K562 (cell line): Measurements from ENCODE around the gene TBC1D3H. TPM values are rescaled to one million over a fixed set of nuclear protein-coding genes. Genes with fewer than 3 reads are reported as not detected.
"Not testable (repeated sequence)": the region's sequence is repeated elsewhere in the genome, so short reads cannot be mapped to it uniquely, and the experiment has no call there.

Experiments used
- ATAC-seq: fragments of 200-7000 bp; cut with Tn5 transposase; 3 replicates; pipeline ENCODE4 v1.9.1; 2020; ENCODE audit warnings: moderate library complexity
- Bru-seq: library from RNA; stranded (reverse); fragments of 400-500 nt; gene quantifications from one replicate; lab custom pipeline; 2021; lab: Mats Ljungman, UMichigan
- BruChase-seq, 2 experiments: library from RNA; stranded (reverse); fragments of 400-500 nt; gene quantifications; one replicate each; lab custom pipeline; 2021; lab: Mats Ljungman, UMichigan
- BruUV-seq: library from RNA; stranded (reverse); fragments of 400-500 nt; replicated peaks from 2 replicates; lab custom pipeline; 2021; lab: Mats Ljungman, UMichigan
- CTCF ChIA-PET: fragments of 300-600 bp; formaldehyde crosslinking; extraction: SDS; loops from one replicate; lab custom pipeline; 2021; ENCODE audit warnings: low intra/inter-chr PET ratio; lab: Yijun Ruan, JAX
- POLR2A ChIA-PET: fragments of 300-600, 350-650 bp; sonication (Branson Sonifier 250); formaldehyde crosslinking; extraction: SDS; loops from one replicate; lab custom pipeline; 2021; ENCODE audit warnings: antibody characterized with exemption, inconsistent platforms; lab: Yijun Ruan, JAX
- DNase-seq, 4 experiments: peaks; one replicate each; pipeline versions ENCODE4 v3.0.0 to v3.0.0-alpha.2; 2011 to 2018; ENCODE audit warnings: low spot score in 3 of 4, mixed read lengths in 3 of 4; ENCODE audit errors: extremely low read depth in 1 of 4
- FAIRE-seq: peaks from 2 replicates; lab custom pipeline; 2011; peaks lifted over from hg19 to GRCh38; lab: Jason Lieb, UNC
- H2AFZ ChIP-seq: 2 replicates; pipeline ENCODE4 v1.6.0; 2011; ENCODE audit warnings: low read depth, low read length, control low read depth, inconsistent platforms
- H3K27ac ChIP-seq: fragments of 200-600 bp; 3 replicates; pipeline ENCODE4 v1.8.0; 2011; ENCODE audit warnings: low read depth, mild to moderate bottlenecking, control low read depth, inconsistent platforms, low read length, moderate library complexity, mixed read lengths; ENCODE audit errors: extremely low read depth
- H3K27me3 ChIP-seq, 2 experiments: fragments of 300-600 bp in 1 of 2; 2 replicates in 1 of 2; 3 replicates in 1 of 2; pipeline versions ENCODE4 v1.6.0 to v1.8.0; 2011; ENCODE audit warnings: inconsistent platforms in 2 of 2, low read length in 2 of 2, mild to moderate bottlenecking in 1 of 2, mixed read lengths in 1 of 2, moderate library complexity in 1 of 2; ENCODE audit not compliant: control insufficient read depth in 2 of 2, insufficient read depth in 2 of 2
- H3K36me3 ChIP-seq: fragments of 300-600 bp; 3 replicates; pipeline ENCODE4 v1.8.0; 2011; ENCODE audit warnings: mild to moderate bottlenecking, low read length, inconsistent platforms; ENCODE audit not compliant: control insufficient read depth, insufficient read depth
- H3K4me1 ChIP-seq, 2 experiments: fragments of 200-600 bp in 1 of 2; replicated peaks in 1 of 2; 2 replicates in 1 of 2; 3 replicates in 1 of 2; pipeline versions ENCODE4 v1.5.1 to v1.8.0; 2011; ENCODE audit warnings: inconsistent platforms in 2 of 2, low read length in 2 of 2, mild to moderate bottlenecking in 1 of 2, mixed read lengths in 1 of 2, moderate library complexity in 1 of 2; ENCODE audit not compliant: control insufficient read depth in 2 of 2, insufficient read depth in 2 of 2
- H3K4me2 ChIP-seq: 2 replicates; pipeline ENCODE4 v1.6.1; 2011; ENCODE audit warnings: low read length, control low read depth, inconsistent platforms, mixed read lengths; ENCODE audit not compliant: insufficient read depth
- H3K4me3 ChIP-seq: fragments of 200-600 bp; sonication (generic), shearing (Covaris generic); 2 replicates; pipeline ENCODE4 v1.5.1; 2016; ENCODE audit warnings: control low read depth, inconsistent platforms
- H3K79me2 ChIP-seq: fragments of 200-600 bp; 3 replicates; pipeline ENCODE4 v1.8.0; 2011; ENCODE audit warnings: low read length, inconsistent platforms; ENCODE audit not compliant: control insufficient read depth, insufficient read depth
- H3K9ac ChIP-seq, 2 experiments: 2 replicates each; pipeline versions ENCODE4 v1.6.0 to v1.6.1; 2011; ENCODE audit warnings: low read depth in 2 of 2, low read length in 2 of 2, control low read depth in 1 of 2, inconsistent platforms in 1 of 2, mild to moderate bottlenecking in 1 of 2, mixed read lengths in 1 of 2; ENCODE audit not compliant: insufficient read depth in 1 of 2
- H3K9me1 ChIP-seq: one replicate; pipeline ENCODE4 v1.6.0; 2011; ENCODE audit warnings: inconsistent platforms, mild to moderate bottlenecking, low read length, moderate library complexity; ENCODE audit not compliant: control insufficient read depth, insufficient read depth
- H3K9me3 ChIP-seq: replicated peaks from 2 replicates; pipeline ENCODE4 v1.5.1; 2011; ENCODE audit warnings: low read depth, low read length, inconsistent platforms; ENCODE audit not compliant: control insufficient read depth, insufficient read depth
- H4K20me1 ChIP-seq: replicated peaks from 2 replicates; pipeline ENCODE4 v1.6.1; 2011; ENCODE audit warnings: low read length, inconsistent platforms, mixed read lengths; ENCODE audit not compliant: control insufficient read depth, insufficient read depth
- WGBS: fragments of 100-300 bp; shearing (Covaris generic); methylation state at CpG from one replicate; pipeline ENCODE4 v1.1.6; 2016; ENCODE audit warnings: low coverage, mixed read lengths; ENCODE audit not compliant: insufficient coverage; ENCODE audit errors: missing lambda C conversion rate; 5-methylcytosine and 5-hydroxymethylcytosine counted together
- in situ Hi-C: fragments of 300-500 bp; cut with MboI; formaldehyde crosslinking; loops from 4 replicates; pipeline ENCODE4 v1.15.0; 2018; ENCODE audit warnings: inconsistent platforms, mixed read lengths
- intact Hi-C: fragments of 100-400 bp; cut with micrococcal nuclease; formaldehyde crosslinking; loops from 2 replicates; pipeline ENCODE4 v1.14.2; 2022
- long read RNA-seq, 3 experiments: library from polyadenylated mRNA in 2 of 3; library from RNA in 1 of 3; unstranded in 2 of 3; stranded (forward) in 1 of 3; transcript quantifications; one replicate each; pipeline ENCODE4 v2.0.0, GENCODE V29; 2019 to 2022
- polyA minus RNA-seq, 3 experiments: library from RNA; depleted of rRNA, polyadenylated mRNA; stranded (reverse); fragments of >200 nt; gene quantifications; 2 replicates each; pipeline ENCODE4 v1.2.3, GENCODE V29; 2011
- polyA plus RNA-seq, 8 experiments: library from polyadenylated mRNA; depleted of rRNA in 4 of 8; stranded (reverse) in 5 of 8; unstranded in 3 of 8; fragments of >200 nt; fragmentation: Nextera tagmentation in 2 of 8; fragmentation: Illumina TruSeq in 1 of 8; extraction: Ambion mirVana in 2 of 8; extraction: Trizol in 1 of 8; gene quantifications; 2 replicates each; pipeline versions ENCODE4 v1.2.1 to v1.2.3, GENCODE V29; 2011 to 2014; ENCODE audit warnings: inconsistent platforms in 1 of 8, missing spikeins in 1 of 8
- total RNA-seq, 7 experiments: library from RNA; depleted of rRNA in 6 of 7; stranded (reverse); fragments of >200 nt in 6 of 7; fragmentation: Illumina TruSeq in 2 of 7; extraction: Trizol in 2 of 7; gene quantifications; 2 replicates each; pipeline versions ENCODE4 v1.2.1 to v1.2.3, GENCODE V29; 2011 to 2021; ENCODE audit warnings: low replicate concordance in 1 of 7

The TBC1D3H gene
- total RNA-seq (2011; cell fraction: chromatin; rRNA removed; ENCODE audit: low replicate concordance), result not detected in 2 replicates
- not detected in 2 replicates for total RNA-seq (2011; cell fraction: nucleolus; rRNA removed)
- total RNA-seq (2011; cell fraction: nucleoplasm; rRNA removed), result not detected in 2 replicates
- not detected in 2 replicates for total RNA-seq (2014; rRNA removed)
- not detected in 2 replicates for total RNA-seq (2014; rRNA removed; fragmentation: Illumina TruSeq; extraction: Trizol)
- not detected in 2 replicates for total RNA-seq (2015; rRNA removed; fragmentation: Illumina TruSeq; extraction: Trizol)
- total RNA-seq (2021), result not detected in 2 replicates
- polyA plus RNA-seq (2011; rRNA removed), result not detected in 2 replicates
- not detected in 2 replicates for polyA plus RNA-seq (2011; cell fraction: cytosol; rRNA removed)
- not detected in 2 replicates for polyA plus RNA-seq (2011; cell fraction: nucleus; rRNA removed)
- not detected in 2 replicates for polyA plus RNA-seq (2012)
- not detected in 2 replicates for polyA plus RNA-seq (2014; fragmentation: Illumina TruSeq; extraction: Trizol)
- not detected for polyA plus RNA-seq (2014; fragmentation: Nextera tagmentation; extraction: Ambion mirVana)
- not detected in 2 replicates for polyA plus RNA-seq (2014; rRNA removed)
- polyA minus RNA-seq (2011; rRNA and poly(A)+ RNA removed), result not detected in 2 replicates
- not detected in 2 replicates for polyA minus RNA-seq (2011; cell fraction: cytosol; rRNA and poly(A)+ RNA removed)
- not detected in 2 replicates for polyA minus RNA-seq (2011; cell fraction: nucleus; rRNA and poly(A)+ RNA removed)
- not detected for Bru-seq, nascent RNA
- BruChase-seq, experiment 1, labeled RNA remaining after a 2-hour chase, result not detected
- not detected for BruChase-seq, experiment 2, labeled RNA remaining after a 6-hour chase
- long read RNA-seq, experiment 1, result 0 reads
- long read RNA-seq, experiment 2, result 0 reads
- long read RNA-seq, experiment 3, result 0 reads

GRCh38 chr17:36388385-36389245 lies at the start of gene TBC1D3H:
Gene TBC1D3H, minus strand, starts transcription at chr17:36388435. Its CDS starts 1,540 bp downstream, at chr17:36386895.
- H3K9ac ChIP-seq, H3K4me3 ChIP-seq, H3K9me3 ChIP-seq, H2AFZ ChIP-seq, H3K9me1 ChIP-seq, ATAC-seq, H3K4me2 ChIP-seq, POLR2A ChIA-PET, intact Hi-C loops, H3K79me2 ChIP-seq, H3K27me3 ChIP-seq, FAIRE-seq, H3K36me3 ChIP-seq, H3K27ac ChIP-seq, H4K20me1 ChIP-seq, CTCF ChIA-PET, BruUV-seq, in situ Hi-C loops, H3K4me1 ChIP-seq: not testable (repeated sequence)
- WGBS, result 2% methylated on average over 15 of the region's 19 CpGs
- peak in 1 of 4 experiments; percentile 0 for DNase-seq
